Aorta (tissue), 5 donors: ENCODE measurements around the gene FKBP7. TPM values are rescaled to one million over a fixed set of nuclear protein-coding genes. Genes with fewer than 3 reads are reported as not detected.
"Not testable (repeated sequence)": the region's sequence is repeated elsewhere in the genome, so short reads cannot be mapped to it uniquely, and the experiment has no call there.

Experiments used
- ATAC-seq: fragments of 200-7000 bp; cut with Tn5 transposase; one replicate; pipeline ENCODE4 v1.9.1; 2022; ENCODE audit warnings: moderate library complexity; ENCODE audit not compliant: low FRiP score
- DNase-seq, 2 donors: peaks; one replicate each; pipeline ENCODE4 v3.0.0-alpha.2; 2020
- H3K27ac ChIP-seq, 2 donors: one replicate each; pipeline ENCODE4 v1.5.1; 2013; ENCODE audit warnings: low read length in 2 of 2, mild to moderate bottlenecking in 2 of 2, moderate library complexity in 2 of 2, control low read depth in 1 of 2, inconsistent platforms in 1 of 2, low read depth in 1 of 2
- H3K27me3 ChIP-seq, 2 donors: one replicate each; pipeline ENCODE4 v1.6.1; 2013; ENCODE audit warnings: control low read depth in 1 of 2, low read length in 1 of 2, mild to moderate bottlenecking in 1 of 2, moderate library complexity in 1 of 2; ENCODE audit not compliant: insufficient read depth in 2 of 2, control insufficient read depth in 1 of 2
- H3K36me3 ChIP-seq, 2 donors: one replicate each; pipeline ENCODE4 v1.6.1; 2013; ENCODE audit warnings: control low read depth in 1 of 2, low read length in 1 of 2, mild to moderate bottlenecking in 1 of 2; ENCODE audit not compliant: insufficient read depth in 2 of 2, control insufficient read depth in 1 of 2
- H3K4me1 ChIP-seq, 2 donors: one replicate each; pipeline ENCODE4 v1.6.1; 2013; ENCODE audit warnings: low read length in 2 of 2, control low read depth in 1 of 2, mild to moderate bottlenecking in 1 of 2, moderate library complexity in 1 of 2; ENCODE audit not compliant: insufficient read depth in 2 of 2, control insufficient read depth in 1 of 2
- H3K4me3 ChIP-seq, 2 donors: one replicate each; pipeline ENCODE4 v1.5.1; 2013; ENCODE audit warnings: low read length in 2 of 2, control low read depth in 1 of 2, mild to moderate bottlenecking in 1 of 2
- H3K9me3 ChIP-seq: one replicate; pipeline ENCODE4 v1.6.1; 2013; ENCODE audit warnings: mild to moderate bottlenecking, low read length; ENCODE audit not compliant: control insufficient read depth
- WGBS, 2 donors: extraction: QIAGEN DNeasy Blood & Tissue Kit; methylation state at CpG; one replicate each; pipeline ENCODE4 v1.1.7; 2013; 5-methylcytosine and 5-hydroxymethylcytosine counted together
- intact Hi-C, 2 donors: fragments of 100-400 bp; cut with DNase I; formaldehyde crosslinking; loops; one replicate each; pipeline versions ENCODE4 v1.14.2 to v1.15.0; 2022
- polyA plus RNA-seq, 2 donors: library from polyadenylated mRNA; stranded (reverse); fragments of 200-250 nt; gene quantifications; one replicate each; pipeline ENCODE4 v1.2.3, GENCODE V29; 2013
- total RNA-seq, 2 donors: library from RNA; stranded (reverse); fragmentation: NEBNext Ultra II Directional; extraction: Animal tissue kit (Norgen Biotek cat#: 25700); gene quantifications; one replicate each; pipeline ENCODE4 v1.2.1, GENCODE V29; 2021
- donor health status: healthy with polysubstance abuse.
- donor health status: Bipolar disorder and iron deficiency.
- donor health status: DM: no; HTN: no; CAD: no.
- donor health status: DM: no; HTN: no; CAD: no.
- donor health status: DM: yes; HTN: yes; CAD: no.

FKBP7 gene
- total and polyA plus RNA-seq, 4 donors, result 12.8 to 41.5 (median 25.8) TPM

- H3K9me3 ChIP-seq, result no peaks in the 10 kb centered on the region
- intact Hi-C loops, result no loop called here
- H3K27me3 ChIP-seq, result no peaks in the 10 kb centered on the region
- H3K4me3 ChIP-seq, result no peak overlapping the region
- H3K4me1 ChIP-seq, result no peaks in the 10 kb centered on the region
- H3K36me3 ChIP-seq, result no peaks in the 10 kb centered on the region
- no peak for ATAC-seq
- H3K27ac ChIP-seq, result no peak overlapping the region
- no peak for DNase-seq
- 86 to 98% methylated on average over 2 of the region's 2 CpGs for WGBS, 2 donors
Observed at GRCh38 chr2:178473373-178473772, 5.0 kb downstream of the FKBP7 start.

- ATAC-seq, H3K9me3 ChIP-seq, H3K4me1 ChIP-seq, H3K27ac ChIP-seq, DNase-seq, H3K36me3 ChIP-seq, H3K27me3 ChIP-seq, intact Hi-C loops, H3K4me3 ChIP-seq: not testable (repeated sequence)
- 95% methylated on average over 5 of the region's 5 CpGs for WGBS, 2 donors
Observed at GRCh38 chr2:178471313-178471712, 7.1 kb downstream of the FKBP7 start.

GRCh38 chr2:178469219-178469849 lies 9.1 kb downstream of the FKBP7 start:
- H3K36me3 ChIP-seq, result no peaks in the 10 kb centered on the region
- DNase-seq, result no peak
- 87 to 91% methylated on average over 7 of the region's 7 CpGs for WGBS, 2 donors
- no peaks in the 10 kb centered on the region for H3K27me3 ChIP-seq
- intact Hi-C loops, result no loop called here
- no peak overlapping the region for H3K4me3 ChIP-seq
- no peaks in the 10 kb centered on the region for H3K4me1 ChIP-seq
- no peak for ATAC-seq
- H3K27ac ChIP-seq, result no peak overlapping the region
- H3K9me3 ChIP-seq, result no peaks in the 10 kb centered on the region

GRCh38 chr2:178457390-178457886 lies 21.0 kb downstream of the FKBP7 start:
- H3K4me1 ChIP-seq, result no peaks in the 10 kb centered on the region
- DNase-seq (no peak), ATAC-seq (no peak)
- intact Hi-C loops, result no loop called here
- no peaks in the 10 kb centered on the region for H3K36me3 ChIP-seq
- no peaks in the 10 kb centered on the region for H3K27me3 ChIP-seq
- no peaks in the 10 kb centered on the region for H3K9me3 ChIP-seq
- H3K27ac ChIP-seq, result no peak overlapping the region
- H3K4me3 ChIP-seq, result no peak overlapping the region
- WGBS, 2 donors, result 87 to 89% methylated on average over 11 of the region's 11 CpGs

- no peak for DNase-seq
Observed at GRCh38 chr2:178455947-178456346, 22.5 kb downstream of the FKBP7 start.

GRCh38 chr2:178452870-178453269 lies 25.5 kb downstream of the FKBP7 start:
- intact Hi-C loops, result loop anchor here in 1 of 2 donors (5.0 kb wide), 1 partner anchor 69 kb away; no protein-coding TSS in a partner anchor
- Histone ChIP-seq H3K4me3 (no peak overlapping the region), H3K36me3 (peaks cover 0 to 2% of the 10 kb centered on the region in 2 donors), H3K9me3 (no peaks in the 10 kb centered on the region), H3K27ac (no peak overlapping the region), H3K27me3 (no peaks in the 10 kb centered on the region), H3K4me1 (peaks cover 3 to 10% of the 10 kb centered on the region in 2 donors)
- ATAC-seq, result no peak
- DNase-seq, result no peak
- WGBS, 2 donors, result 34% methylated on average over 5 of the region's 5 CpGs

More at GRCh38 chr2:178455947-178456346, 22.5 kb downstream of the FKBP7 start:
- no peak overlapping the region for H3K4me3 ChIP-seq
- no peaks in the 10 kb centered on the region for H3K36me3 ChIP-seq
- H3K27ac ChIP-seq, result no peak overlapping the region
- 89 to 92% methylated on average over 5 of the region's 5 CpGs for WGBS, 2 donors
- H3K4me1 ChIP-seq, result no peaks in the 10 kb centered on the region
- intact Hi-C loops, result no loop called here
- no peaks in the 10 kb centered on the region for H3K27me3 ChIP-seq
- H3K9me3 ChIP-seq, result no peaks in the 10 kb centered on the region
- no peak for ATAC-seq

- Histone ChIP-seq H3K9me3 (no peaks in the 10 kb centered on the region), H3K36me3 (peaks cover 0 to 2% of the 10 kb centered on the region in 2 donors), H3K4me3 (no peak overlapping the region), H3K27ac (no peak overlapping the region), H3K4me1 (peaks cover 3 to 10% of the 10 kb centered on the region in 2 donors), H3K27me3 (no peaks in the 10 kb centered on the region)
- ATAC-seq, result no peak
- 97 to 100% methylated on average over 2 of the region's 2 CpGs for WGBS, 2 donors
- DNase-seq, result no peak
- intact Hi-C loops, result loop anchor here in 1 of 2 donors (5.0 kb wide), 1 partner anchor 70 kb away; no protein-coding TSS in a partner anchor
Observed at GRCh38 chr2:178452334-178452733, 26.1 kb downstream of the FKBP7 start.

- peaks cover 3 to 10% of the 10 kb centered on the region in 2 donors for H3K4me1 ChIP-seq
- 1% methylated on average over 42 to 76 of the region's 76 CpGs for WGBS, 2 donors
- H3K4me3 ChIP-seq, result peak within 1 kb of the TSS; percentile 55 to 81
- peaks cover 0 to 2% of the 10 kb centered on the region in 2 donors for H3K36me3 ChIP-seq
- intact Hi-C loops, result loop anchor here in 1 of 2 donors (1.0 to 5.0 kb wide), 2 partner anchors 29 to 71 kb away; partner anchors contain the start of gene PLEKHA3
- DNase-seq, result peak; percentile 99 to 100
- no peaks in the 10 kb centered on the region for H3K27me3 ChIP-seq
- peak within 1 kb of the TSS; percentile 96 to 99 for H3K27ac ChIP-seq
- H3K9me3 ChIP-seq, result no peaks in the 10 kb centered on the region
- peak; percentile 99 for ATAC-seq
Observed at GRCh38 chr2:178450774-178451525, 27.4 kb downstream of the FKBP7 start, which contains the start of the genes PJVK and PRKRA. Gene PJVK, plus strand, starts transcription at chr2:178451378. Its CDS starts 2,032 bp downstream, at chr2:178453410. Gene PRKRA, minus strand, starts transcription at chr2:178451175. Its CDS starts 145 bp downstream, at chr2:178451030.
